OCI-LY1 (cell line): Measurements from ENCODE around the gene STXBP6.

Experiments used
- H2AFZ ChIP-seq: fragments of 200-600 bp; sonication (generic), shearing (Covaris generic); 2 replicates; pipeline ENCODE4 v1.6.0; 2014; ENCODE audit warnings: antibody characterized with exemption, mild to moderate bottlenecking, low read length
- H3F3A ChIP-seq: fragments of 200-600 bp; sonication (generic), shearing (Covaris generic); 2 replicates; pipeline ENCODE4 v1.6.0; 2014; ENCODE audit warnings: mild to moderate bottlenecking, antibody characterized with exemption, low read length, moderate library complexity; ENCODE audit not compliant: insufficient read depth
- H3K27ac ChIP-seq: fragments of 200-600 bp; sonication (generic); 2 replicates; pipeline ENCODE4 v1.5.1; 2014; ENCODE audit warnings: low read length, mixed run types, mild to moderate bottlenecking, low read depth; ENCODE audit not compliant: poor library complexity, severe bottlenecking
- H3K27me3 ChIP-seq: fragments of 200-600 bp; sonication (generic); 2 replicates; pipeline ENCODE4 v1.6.0; 2014; ENCODE audit warnings: antibody characterized with exemption, mild to moderate bottlenecking, low read length, moderate library complexity; ENCODE audit not compliant: insufficient read depth
- H3K36me3 ChIP-seq: fragments of 200-600 bp; sonication (generic); 2 replicates; pipeline ENCODE4 v1.6.1; 2014; ENCODE audit warnings: mild to moderate bottlenecking, antibody characterized with exemption, low read length, moderate library complexity, mixed read lengths; ENCODE audit not compliant: insufficient read depth
- H3K4me1 ChIP-seq: fragments of 200-600 bp; sonication (generic); 2 replicates; pipeline ENCODE4 v1.5.1; 2014; ENCODE audit warnings: mild to moderate bottlenecking, low read length, moderate library complexity; ENCODE audit not compliant: insufficient read depth, severe bottlenecking
- H3K4me2 ChIP-seq: fragments of 200-600 bp; sonication (generic), shearing (Covaris generic); 2 replicates; pipeline ENCODE4 v1.6.1; 2014; ENCODE audit warnings: low read length
- H3K4me3 ChIP-seq: fragments of 200-600 bp; sonication (generic); 2 replicates; pipeline ENCODE4 v1.5.1; 2014; ENCODE audit warnings: low read length, low read depth, mild to moderate bottlenecking, mixed read lengths; ENCODE audit not compliant: poor library complexity, severe bottlenecking
- H3K79me2 ChIP-seq: fragments of 200-600 bp; shearing (Covaris generic); 2 replicates; pipeline ENCODE4 v1.6.1; 2016; ENCODE audit warnings: mixed run types, low read length, mixed read lengths; ENCODE audit not compliant: insufficient read depth
- H3K9ac ChIP-seq: fragments of 200-600 bp; sonication (generic), shearing (Covaris generic); 2 replicates; pipeline ENCODE4 v1.6.1; 2014; ENCODE audit warnings: mild to moderate bottlenecking, low read length, mixed read lengths
- H3K9me2 ChIP-seq: fragments of 200-600 bp; sonication (generic), shearing (Covaris generic); 2 replicates; pipeline ENCODE4 v1.6.1; 2014; ENCODE audit warnings: low read depth, mild to moderate bottlenecking, low read length, mixed read lengths
- H3K9me3 ChIP-seq: fragments of 200-600 bp; shearing (Covaris generic); 2 replicates; pipeline ENCODE4 v1.6.1; 2014; ENCODE audit warnings: low read length, mixed read lengths
- H4K20me1 ChIP-seq: fragments of 200-600 bp; sonication (generic), shearing (Covaris generic); 2 replicates; pipeline ENCODE4 v1.6.0; 2016; ENCODE audit warnings: mild to moderate bottlenecking, low read length; ENCODE audit not compliant: insufficient read depth
- CTCF ChIP-seq: fragments of 200-600 bp; sonication (generic), shearing (Covaris generic); IDR thresholded peaks from 2 replicates; pipeline ENCODE4 v1.5.1; 2017; ENCODE audit warnings: mild to moderate bottlenecking, antibody characterized with exemption, low read length, moderate library complexity, mixed read lengths
- EZH2 ChIP-seq: fragments of 200-600 bp; sonication (generic), shearing (Covaris generic); IDR thresholded peaks from 2 replicates; pipeline ENCODE4 v1.8.0; 2017; ENCODE audit warnings: borderline replicate concordance, mixed run types, mild to moderate bottlenecking, antibody characterized with exemption, low read length, moderate library complexity, mixed read lengths

Gene STXBP6

GRCh38 chr14:24794644-24795305 lies 255.2 kb downstream of the STXBP6 start:
- Histone ChIP-seq H2AFZ (no peak overlapping the region), H3K27ac (no peak overlapping the region), H3K27me3 (no peaks in the 10 kb centered on the region), H3K4me2 (no peak overlapping the region), H4K20me1 (no peaks in the 10 kb centered on the region), H3K9me3 (no peaks in the 10 kb centered on the region), H3K4me3 (no peak overlapping the region), H3K9ac (no peak overlapping the region), H3K4me1 (no peaks in the 10 kb centered on the region), H3K36me3 (no peaks in the 10 kb centered on the region), H3K9me2 (no peaks in the 10 kb centered on the region), H3F3A (no peaks in the 10 kb centered on the region), H3K79me2 (no peaks in the 10 kb centered on the region)
- TF ChIP-seq CTCF (no peak), EZH2 (no peak)

DNA sequence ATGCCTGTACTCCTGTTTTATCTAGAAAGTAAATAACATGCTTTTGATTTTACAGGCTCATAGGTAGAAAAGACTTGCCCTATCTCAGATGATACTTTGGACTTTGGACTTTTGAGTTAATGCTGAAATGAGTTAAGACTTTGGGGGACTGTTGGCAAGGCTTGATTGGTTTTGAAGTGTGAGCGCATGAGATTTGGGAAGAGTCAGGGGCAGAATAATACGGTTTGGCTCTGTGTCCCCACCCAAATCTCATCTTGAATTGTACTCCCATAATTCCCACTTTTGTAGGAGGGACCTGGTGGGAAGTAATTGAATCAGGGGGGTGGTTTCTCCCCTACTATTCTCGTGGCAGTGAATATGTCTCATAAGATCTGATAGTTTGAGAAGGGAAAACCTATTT lies 259.8 kb downstream of the STXBP6 start:
- TF ChIP-seq CTCF (no peak), EZH2 (no peak)
- H3K36me3 ChIP-seq = no peaks in the 10 kb centered on the region
- H3K9ac ChIP-seq = no peak overlapping the region
- no peak overlapping the region for H3K27ac ChIP-seq
- H3F3A ChIP-seq = no peaks in the 10 kb centered on the region
- H3K4me1 ChIP-seq = no peaks in the 10 kb centered on the region
- H3K4me2 ChIP-seq = no peak overlapping the region
- no peaks in the 10 kb centered on the region for H4K20me1 ChIP-seq
- no peaks in the 10 kb centered on the region for H3K79me2 ChIP-seq
- H3K27me3 ChIP-seq = no peaks in the 10 kb centered on the region
- H2AFZ ChIP-seq = no peak overlapping the region
- no peak overlapping the region for H3K4me3 ChIP-seq
- H3K9me3 ChIP-seq = no peaks in the 10 kb centered on the region
- no peaks in the 10 kb centered on the region for H3K9me2 ChIP-seq

DNA sequence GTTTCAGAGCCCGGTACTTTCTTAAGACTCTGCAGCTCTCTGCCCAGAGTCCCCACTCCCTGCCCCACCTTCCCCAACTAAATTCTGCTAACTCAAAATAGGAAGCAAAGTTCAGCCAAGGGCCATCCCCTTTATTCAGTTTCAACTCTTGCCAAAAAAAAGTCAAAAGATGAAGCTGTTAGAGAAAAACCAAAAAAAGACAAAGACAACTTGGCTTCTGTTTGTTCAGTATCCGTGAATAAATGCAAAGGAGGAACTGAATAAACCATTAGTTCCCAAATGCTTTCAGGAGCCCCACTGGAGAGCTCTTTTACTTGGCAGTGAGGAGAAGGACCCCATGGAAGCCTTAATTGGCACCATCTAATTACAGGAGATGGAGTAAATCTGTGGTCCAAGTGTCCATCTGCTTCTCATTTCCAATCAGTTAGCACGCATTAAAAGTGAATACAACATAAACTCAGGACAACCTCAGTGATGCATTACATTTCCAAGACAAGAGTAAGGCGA lies 260.5 kb downstream of the STXBP6 start:
- no peaks in the 10 kb centered on the region for H3F3A ChIP-seq
- no peak overlapping the region for H3K4me2 ChIP-seq
- H4K20me1 ChIP-seq = no peaks in the 10 kb centered on the region
- H3K36me3 ChIP-seq = no peaks in the 10 kb centered on the region
- no peak overlapping the region for H3K27ac ChIP-seq
- no peak overlapping the region for H3K9ac ChIP-seq
- no peak for TF ChIP-seq EZH2
- TF ChIP-seq CTCF = no peak
- no peak overlapping the region for H3K4me3 ChIP-seq
- no peaks in the 10 kb centered on the region for H3K9me3 ChIP-seq
- no peak overlapping the region for H2AFZ ChIP-seq
- H3K79me2 ChIP-seq = no peaks in the 10 kb centered on the region
- no peaks in the 10 kb centered on the region for H3K9me2 ChIP-seq
- H3K4me1 ChIP-seq = no peaks in the 10 kb centered on the region
- H3K27me3 ChIP-seq = no peaks in the 10 kb centered on the region
